ENCODE data around the gene UBE2K.

Gene UBE2K, protein sequence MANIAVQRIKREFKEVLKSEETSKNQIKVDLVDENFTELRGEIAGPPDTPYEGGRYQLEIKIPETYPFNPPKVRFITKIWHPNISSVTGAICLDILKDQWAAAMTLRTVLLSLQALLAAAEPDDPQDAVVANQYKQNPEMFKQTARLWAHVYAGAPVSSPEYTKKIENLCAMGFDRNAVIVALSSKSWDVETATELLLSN

DNA sequence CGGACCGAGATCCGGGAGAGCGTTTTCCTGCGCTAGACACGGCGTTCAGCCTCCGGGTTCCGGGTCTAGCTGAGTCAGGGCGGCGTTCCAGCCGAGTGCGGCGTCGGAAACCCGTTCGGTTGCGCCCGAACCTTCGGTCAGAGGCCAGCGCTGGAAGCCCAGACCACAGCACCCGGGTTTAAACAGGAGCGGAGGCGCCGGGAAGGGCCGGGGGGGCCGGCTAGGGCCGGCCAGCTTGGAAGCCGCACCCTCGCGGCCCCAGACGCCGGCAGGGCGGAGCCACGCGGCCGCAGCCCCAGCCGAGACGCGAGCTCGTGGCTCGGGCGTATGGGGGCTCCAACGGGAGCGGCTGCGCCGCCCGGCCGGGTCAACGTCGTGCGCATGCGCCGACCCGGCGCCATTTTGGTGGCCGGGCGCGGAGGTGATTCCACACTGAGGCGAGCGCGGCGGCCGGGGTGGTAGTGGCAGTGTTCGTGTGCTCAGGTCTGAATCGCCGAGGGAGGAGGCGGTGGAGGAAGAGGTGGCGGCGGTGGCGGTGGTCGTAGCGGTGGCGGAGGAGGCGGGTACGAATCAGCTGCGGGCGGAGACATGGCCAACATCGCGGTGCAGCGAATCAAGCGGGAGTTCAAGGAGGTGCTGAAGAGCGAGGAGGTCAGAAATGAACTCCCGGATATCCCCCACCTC is at the start of gene UBE2K:
Gene UBE2K, plus strand, starts transcription at position 397 of the 684 bp plus-strand sequence. Its CDS starts 192 bp downstream, at position 589.
- no peaks in the 10 kb centered on the region for H3K9me3 ChIP-seq (ENCODE audit: control insufficient read depth, insufficient read depth, low read depth, low read length)
- POLR2A ChIA-PET = interaction anchor here (0.6 to 2.8 kb wide), 14 partner anchors 10 to 668 kb away, joined by 3 to 17 read pairs (median 4); partner anchors contain the start of genes LIAS, RPL9, SMIM14 and UGDH
- H3K36me3 ChIP-seq (ENCODE audit: control insufficient read depth in 2 of 2, insufficient read depth in 1 of 2, low read length in 2 of 2) = peaks cover 4% of the 10 kb centered on the region in 2 experiments; a peak in 2 of 3 replicates
- peak within 1 kb of the TSS; percentile 88 for H3K27ac ChIP-seq (ENCODE audit: extremely low read depth, low read depth, low read length)
- CTCF ChIA-PET = interaction anchor here (0.7 to 0.9 kb wide), 3 partner anchors 278 to 1612 kb away, joined by 3 read pairs; partner anchors contain the start of gene PDS5A
- H3K4me3 ChIP-seq (ENCODE audit: low read depth, low read length) = peak within 1 kb of the TSS; percentile 98
- H3K4me1 ChIP-seq (ENCODE audit: control insufficient read depth, insufficient read depth, low read length) = no peaks in the 10 kb centered on the region; the same call in 1 of the 2 replicates
- TF ChIP-seq ZBTB26 (tag by site-specific recombination; optimal IDR thresholded peaks at IDR 0.05) (peak; percentile 78), EGR2 (tag by site-specific recombination; IDR thresholded peaks at IDR 0.05; ENCODE audit: low read depth) (peak; percentile 76), ZSCAN16 (tag by site-specific recombination; IDR thresholded peaks at IDR 0.05) (no peak), ZBTB21 (tag by site-specific recombination; IDR thresholded peaks at IDR 0.05) (no peak), HOXA7 (CRISPR knock-in tag; IDR thresholded peaks at IDR 0.05; ENCODE audit: borderline replicate concordance) (no peak), KLF10 (tag by site-specific recombination; IDR thresholded peaks at IDR 0.05) (peak; percentile 22; the same call in 1 of the 2 replicates), ZBTB8A (tag by site-specific recombination; IDR thresholded peaks at IDR 0.05) (peak; percentile 27; the same call in 1 of the 2 replicates), ZBTB17 (tag by site-specific recombination; IDR thresholded peaks at IDR 0.05) (peak; percentile 74), GLI4 (tag by site-specific recombination; IDR thresholded peaks at IDR 0.05) (no peak), KLF8 (tag by site-specific recombination; IDR thresholded peaks at IDR 0.05) (peak; percentile 38; the same call in 1 of the 2 replicates), ZNF391 (tag by site-specific recombination; IDR thresholded peaks at IDR 0.05; ENCODE audit: borderline replicate concordance, low read depth) (peak; percentile 53; the same call in 1 of the 2 replicates), ZXDB (tag by site-specific recombination; IDR thresholded peaks at IDR 0.05) (peak; percentile 45; the same call in 1 of the 2 replicates), CTCF (tag by site-specific recombination; IDR thresholded peaks at IDR 0.05) (0 out of 2 replicates have a peak, but pooled peaks have one; percentile 26), ZNF175 (tag by site-specific recombination; IDR thresholded peaks at IDR 0.05) (no peak), KLF17 (tag by site-specific recombination; IDR thresholded peaks at IDR 0.05) (peak; percentile 40; the same call in 1 of the 2 replicates), ZNF416 (tag by site-specific recombination; IDR thresholded peaks at IDR 0.05) (no peak), ZNF529 (tag by site-specific recombination; IDR thresholded peaks at IDR 0.05; ENCODE audit: insufficient replicate concordance) (no peak), ZNF580 (tag by site-specific recombination; IDR thresholded peaks at IDR 0.05) (no peak), SP7 (tag by site-specific recombination; IDR thresholded peaks at IDR 0.05) (peak; percentile 69), ZFHX2 (tag by site-specific recombination; conservative IDR thresholded peaks at IDR 0.05) (peak; percentile 81), SP3 (tag by site-specific recombination; IDR thresholded peaks at IDR 0.05) (peak; percentile 48), ZNF354C (tag by site-specific recombination; IDR thresholded peaks at IDR 0.05; ENCODE audit: borderline replicate concordance, low read depth) (no peak), BCL11B (tag by site-specific recombination; IDR thresholded peaks at IDR 0.05; ENCODE audit: low read depth) (no peak; the same call in 1 of the 2 replicates), IKZF3 (tag by site-specific recombination; IDR thresholded peaks at IDR 0.05) (peak; percentile 51; the same call in 1 of the 2 replicates), ZBTB20 (tag by site-specific recombination; IDR thresholded peaks at IDR 0.05) (peak; percentile 69; the same call in 1 of the 2 replicates), ZNF433 (tag by site-specific recombination; IDR thresholded peaks at IDR 0.05; ENCODE audit: low read depth) (no peak)
- TF ChIP-seq, protein P1, sequence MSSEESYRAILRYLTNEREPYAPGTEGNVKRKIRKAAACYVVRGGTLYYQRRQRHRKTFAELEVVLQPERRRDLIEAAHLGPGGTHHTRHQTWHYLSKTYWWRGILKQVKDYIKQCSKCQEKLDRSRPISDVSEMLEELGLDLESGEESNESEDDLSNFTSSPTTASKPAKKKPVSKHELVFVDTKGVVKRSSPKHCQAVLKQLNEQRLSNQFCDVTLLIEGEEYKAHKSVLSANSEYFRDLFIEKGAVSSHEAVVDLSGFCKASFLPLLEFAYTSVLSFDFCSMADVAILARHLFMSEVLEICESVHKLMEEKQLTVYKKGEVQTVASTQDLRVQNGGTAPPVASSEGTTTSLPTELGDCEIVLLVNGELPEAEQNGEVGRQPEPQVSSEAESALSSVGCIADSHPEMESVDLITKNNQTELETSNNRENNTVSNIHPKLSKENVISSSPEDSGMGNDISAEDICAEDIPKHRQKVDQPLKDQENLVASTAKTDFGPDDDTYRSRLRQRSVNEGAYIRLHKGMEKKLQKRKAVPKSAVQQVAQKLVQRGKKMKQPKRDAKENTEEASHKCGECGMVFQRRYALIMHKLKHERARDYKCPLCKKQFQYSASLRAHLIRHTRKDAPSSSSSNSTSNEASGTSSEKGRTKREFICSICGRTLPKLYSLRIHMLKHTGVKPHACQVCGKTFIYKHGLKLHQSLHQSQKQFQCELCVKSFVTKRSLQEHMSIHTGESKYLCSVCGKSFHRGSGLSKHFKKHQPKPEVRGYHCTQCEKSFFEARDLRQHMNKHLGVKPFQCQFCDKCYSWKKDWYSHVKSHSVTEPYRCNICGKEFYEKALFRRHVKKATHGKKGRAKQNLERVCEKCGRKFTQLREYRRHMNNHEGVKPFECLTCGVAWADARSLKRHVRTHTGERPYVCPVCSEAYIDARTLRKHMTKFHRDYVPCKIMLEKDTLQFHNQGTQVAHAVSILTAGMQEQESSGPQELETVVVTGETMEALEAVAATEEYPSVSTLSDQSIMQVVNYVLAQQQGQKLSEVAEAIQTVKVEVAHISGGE (tag by site-specific recombination; conservative IDR thresholded peaks at IDR 0.05; ENCODE audit: low read depth) = peak; percentile 50
- TF ChIP-seq, protein P2, sequence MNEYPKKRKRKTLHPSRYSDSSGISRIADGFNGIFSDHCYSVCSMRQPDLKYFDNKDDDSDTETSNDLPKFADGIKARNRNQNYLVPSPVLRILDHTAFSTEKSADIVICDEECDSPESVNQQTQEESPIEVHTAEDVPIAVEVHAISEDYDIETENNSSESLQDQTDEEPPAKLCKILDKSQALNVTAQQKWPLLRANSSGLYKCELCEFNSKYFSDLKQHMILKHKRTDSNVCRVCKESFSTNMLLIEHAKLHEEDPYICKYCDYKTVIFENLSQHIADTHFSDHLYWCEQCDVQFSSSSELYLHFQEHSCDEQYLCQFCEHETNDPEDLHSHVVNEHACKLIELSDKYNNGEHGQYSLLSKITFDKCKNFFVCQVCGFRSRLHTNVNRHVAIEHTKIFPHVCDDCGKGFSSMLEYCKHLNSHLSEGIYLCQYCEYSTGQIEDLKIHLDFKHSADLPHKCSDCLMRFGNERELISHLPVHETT (tag by site-specific recombination; IDR thresholded peaks at IDR 0.05) = peak; percentile 19; the same call in 1 of the 2 replicates

Measured in HEK293 (cell line).